Activated CD8-positive, alpha-beta memory T cell treated with anti-CD3 and anti-CD28 coated beads, Interleukin-2, amount 50 U/mL, for 4 hours (primary cell): ENCODE results near the gene PTPN6.
A peak's percentile ranks its signal among the peaks of the same experiment; 100 is the strongest.

ENCODE experiments used
- DNase-seq: peaks from one replicate; pipeline ENCODE4 v3.0.0-alpha.2; 2020

The PTPN6 gene

GRCh38 chr12:6957151-6957701 is 6.1 kb downstream of the PTPN6 start:
- DNase-seq, result no peak

GRCh38 chr12:6957741-6958608 is 6.8 kb downstream of the PTPN6 start:
- DNase-seq, result peak; percentile 42

- DNase-seq, result no peak
Measured at GRCh38 chr12:6958609-6959057, 7.5 kb downstream of the PTPN6 start.

- peak; percentile 73 for DNase-seq
Measured at GRCh38 chr12:6959058-6959804, 8.1 kb downstream of the PTPN6 start.

DNA sequence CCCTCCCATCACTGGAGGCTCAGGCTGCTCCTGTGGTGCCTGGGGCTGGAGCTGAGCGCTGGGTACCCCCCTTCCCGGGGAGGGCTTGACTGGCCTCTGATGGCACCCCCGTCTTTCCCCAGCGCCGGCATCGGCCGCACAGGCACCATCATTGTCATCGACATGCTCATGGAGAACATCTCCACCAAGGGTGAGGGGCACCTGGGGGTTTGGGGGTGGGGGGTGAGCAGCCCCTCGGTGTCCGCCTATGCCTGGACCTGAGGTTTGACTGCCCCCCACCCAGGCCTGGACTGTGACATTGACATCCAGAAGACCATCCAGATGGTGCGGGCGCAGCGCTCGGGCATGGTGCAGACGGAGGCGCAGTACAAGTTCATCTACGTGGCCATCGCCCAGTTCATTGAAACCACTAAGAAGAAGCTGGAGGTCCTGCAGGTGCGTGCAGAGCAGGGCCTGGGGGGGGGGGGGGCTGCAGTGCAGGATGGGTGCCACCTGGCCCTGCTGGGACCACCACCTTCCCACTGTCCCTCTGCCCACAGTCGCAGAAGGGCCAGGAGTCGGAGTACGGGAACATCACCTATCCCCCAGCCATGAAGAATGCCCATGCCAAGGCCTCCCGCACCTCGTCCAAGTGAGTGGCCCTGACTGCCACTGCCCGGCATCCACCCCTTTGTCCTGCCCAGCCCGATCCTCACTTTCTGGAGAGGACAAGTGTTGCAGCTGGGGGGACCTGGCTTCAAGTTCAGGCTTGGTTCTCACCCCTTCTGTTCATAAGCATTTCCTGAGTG is 8.8 kb downstream of the PTPN6 start:
- DNase-seq, result no peak

DNA sequence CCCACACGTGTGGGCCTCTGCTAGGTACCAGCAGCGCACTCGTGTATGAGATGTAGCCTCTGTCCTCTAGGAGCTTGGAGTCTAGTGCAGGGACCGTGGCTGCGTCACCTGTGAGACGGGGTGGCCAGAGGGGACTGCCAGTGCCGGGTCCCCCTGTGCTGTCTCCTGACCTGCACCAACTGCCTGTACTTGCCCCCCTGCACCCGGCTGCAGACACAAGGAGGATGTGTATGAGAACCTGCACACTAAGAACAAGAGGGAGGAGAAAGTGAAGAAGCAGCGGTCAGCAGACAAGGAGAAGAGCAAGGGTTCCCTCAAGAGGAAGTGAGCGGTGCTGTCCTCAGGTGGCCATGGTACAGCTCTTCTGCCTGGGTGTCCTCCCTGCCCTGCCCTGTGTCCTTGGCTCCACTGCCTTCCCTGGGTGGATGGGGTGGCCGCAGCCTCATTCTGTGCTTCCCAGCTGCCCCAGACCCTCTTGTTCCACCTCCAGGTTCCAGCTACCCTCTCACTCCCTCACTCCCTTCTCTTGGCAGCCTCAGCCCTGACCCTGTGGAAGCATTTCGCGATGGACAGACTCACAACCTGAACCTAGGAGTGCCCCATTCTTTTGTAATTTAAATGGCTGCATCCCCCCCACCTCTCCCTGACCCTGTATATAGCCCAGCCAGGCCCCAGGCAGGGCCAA is 9.6 kb downstream of the PTPN6 start:
- DNase-seq, result no peak

DNA sequence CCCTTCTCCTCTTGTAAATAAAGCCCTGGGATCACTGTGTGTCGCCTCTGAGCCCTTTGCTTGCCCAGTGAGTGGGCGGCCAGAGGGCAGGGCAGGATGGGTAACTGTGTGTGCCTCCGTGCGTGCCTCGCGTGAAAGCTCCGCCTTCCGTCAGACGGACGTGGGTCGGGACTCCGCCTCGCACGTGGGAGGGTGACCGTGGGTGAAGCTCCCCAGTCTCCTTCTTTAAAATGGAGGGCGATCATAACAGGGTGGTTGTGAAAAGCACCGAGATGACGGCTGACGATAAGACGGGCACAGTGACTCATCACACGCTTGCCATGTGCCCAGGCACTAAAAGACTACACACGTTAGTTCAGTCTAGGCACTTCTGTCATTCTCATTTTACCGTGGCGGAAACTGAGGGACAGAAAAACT is 10.1 kb downstream of the PTPN6 start:
- DNase-seq, result peak; percentile 97

DNA sequence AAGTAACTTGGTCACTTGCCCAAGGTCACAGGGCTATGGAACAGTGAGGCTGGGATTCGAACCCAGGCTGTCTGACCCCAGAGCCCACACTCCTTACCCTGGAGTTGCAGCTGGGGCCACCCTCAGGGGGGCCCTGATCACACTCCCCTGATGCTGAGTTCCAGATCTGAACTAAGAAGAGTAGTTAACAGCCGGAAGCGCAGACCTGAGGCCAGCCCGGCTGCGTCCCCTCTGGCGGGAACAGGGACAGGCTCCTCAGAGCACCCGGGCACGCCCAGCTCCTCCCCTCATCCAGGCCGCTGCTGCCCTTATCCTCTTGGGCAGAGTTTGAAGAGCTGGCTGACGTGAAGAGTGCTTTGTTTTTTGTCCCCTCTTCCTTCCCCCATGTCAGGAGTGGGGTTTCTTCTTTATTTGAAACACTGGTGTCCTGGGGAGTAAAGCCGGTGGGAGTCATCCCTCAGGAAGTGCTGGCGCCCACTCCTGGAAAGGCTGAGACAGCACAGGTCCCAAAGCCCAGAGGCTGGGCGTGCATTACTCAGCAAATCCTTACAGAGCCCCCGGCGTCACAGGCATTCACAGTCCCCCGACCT is 10.6 kb downstream of the PTPN6 start:
- DNase-seq, result peak; percentile 49

DNA sequence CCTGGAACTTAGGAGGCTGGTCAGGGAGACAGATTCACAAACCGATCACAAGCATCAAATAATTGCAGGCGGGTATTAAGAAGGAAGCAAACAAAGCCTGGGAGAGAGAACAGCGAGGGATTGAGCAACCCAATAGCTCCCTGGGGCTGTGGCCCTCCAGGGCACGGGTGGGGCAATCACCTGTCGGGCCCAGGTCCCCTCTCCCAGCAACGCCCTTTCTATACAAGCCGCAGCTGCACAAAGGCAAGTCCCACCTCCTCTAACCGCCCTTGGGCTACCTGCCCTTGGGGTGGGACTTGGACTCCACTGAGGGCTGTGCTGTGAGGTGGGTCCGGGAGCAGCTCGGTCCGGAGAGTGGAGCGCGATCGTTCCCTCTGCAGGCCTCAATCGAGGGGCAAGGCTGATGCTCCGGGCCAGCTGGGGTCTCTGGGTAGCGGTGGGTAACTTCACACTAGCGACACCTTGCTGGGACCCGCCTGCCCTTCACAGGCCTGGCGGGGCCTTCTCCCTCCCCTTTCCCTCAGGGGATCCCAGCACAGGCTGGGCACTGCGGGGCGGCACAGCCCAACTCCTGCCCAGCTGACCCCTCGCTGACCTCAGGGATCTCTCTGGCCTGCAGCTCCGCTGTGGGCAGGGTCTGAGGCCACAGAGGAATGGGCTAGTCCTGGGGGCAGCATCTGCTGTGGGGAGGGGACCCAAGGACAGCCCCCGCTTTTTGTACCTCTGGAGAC is 11.3 kb downstream of the PTPN6 start:
- no peak for DNase-seq

GRCh38 chr12:6963016-6963731 is 12.0 kb downstream of the PTPN6 start:
- no peak for DNase-seq

DNA sequence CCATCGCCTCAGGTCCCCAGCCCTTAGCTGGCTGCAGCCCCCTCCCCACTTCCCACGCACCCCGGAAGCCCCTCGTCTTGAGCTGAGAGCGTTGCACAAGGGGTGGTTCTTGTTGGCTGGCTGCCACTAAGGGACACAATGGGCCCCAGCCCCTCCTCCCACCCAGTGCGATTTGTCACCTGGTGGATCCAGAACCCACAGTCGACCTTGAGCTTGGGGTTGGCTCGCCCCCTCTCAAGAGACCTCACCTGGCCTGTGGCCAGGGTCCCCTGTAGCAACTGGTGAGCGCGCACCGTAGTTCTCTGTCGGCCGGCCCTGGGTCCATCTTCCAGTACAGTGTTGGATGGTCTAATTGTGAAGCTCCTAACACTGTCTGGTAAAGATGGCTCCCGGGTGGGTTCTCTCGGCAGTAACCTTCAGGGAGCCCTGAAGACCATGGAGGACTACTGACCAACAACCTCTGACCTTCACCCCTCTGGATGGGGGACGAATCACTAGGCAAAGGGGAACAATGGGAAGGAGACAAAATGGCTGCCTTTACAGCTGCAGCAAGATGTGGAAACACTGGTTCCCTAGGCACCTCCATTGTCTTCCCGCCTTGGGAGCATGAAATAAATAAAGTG is 12.7 kb downstream of the PTPN6 start:
- no peak for DNase-seq

DNA sequence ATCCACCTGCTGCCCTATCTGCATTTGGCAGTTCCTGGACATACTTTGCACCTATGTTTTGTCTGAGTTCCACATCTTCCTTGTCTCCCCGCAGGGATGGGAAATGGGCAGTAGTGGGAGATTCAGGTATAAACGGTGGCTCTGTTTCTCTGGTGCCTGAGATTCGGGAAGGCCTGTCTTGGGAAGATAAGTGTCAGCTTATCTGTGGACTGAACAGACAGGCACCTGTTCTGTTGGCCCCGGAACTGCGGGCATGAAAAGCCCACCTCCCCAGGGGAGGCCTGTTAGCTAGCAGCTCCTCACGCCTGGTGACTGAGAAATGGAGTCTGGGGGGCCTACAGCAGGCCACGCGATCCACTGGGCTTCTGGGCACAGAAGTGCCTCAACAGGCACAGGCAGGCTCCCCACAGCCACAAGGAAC is 13.5 kb downstream of the PTPN6 start:
- DNase-seq, result no peak

DNA sequence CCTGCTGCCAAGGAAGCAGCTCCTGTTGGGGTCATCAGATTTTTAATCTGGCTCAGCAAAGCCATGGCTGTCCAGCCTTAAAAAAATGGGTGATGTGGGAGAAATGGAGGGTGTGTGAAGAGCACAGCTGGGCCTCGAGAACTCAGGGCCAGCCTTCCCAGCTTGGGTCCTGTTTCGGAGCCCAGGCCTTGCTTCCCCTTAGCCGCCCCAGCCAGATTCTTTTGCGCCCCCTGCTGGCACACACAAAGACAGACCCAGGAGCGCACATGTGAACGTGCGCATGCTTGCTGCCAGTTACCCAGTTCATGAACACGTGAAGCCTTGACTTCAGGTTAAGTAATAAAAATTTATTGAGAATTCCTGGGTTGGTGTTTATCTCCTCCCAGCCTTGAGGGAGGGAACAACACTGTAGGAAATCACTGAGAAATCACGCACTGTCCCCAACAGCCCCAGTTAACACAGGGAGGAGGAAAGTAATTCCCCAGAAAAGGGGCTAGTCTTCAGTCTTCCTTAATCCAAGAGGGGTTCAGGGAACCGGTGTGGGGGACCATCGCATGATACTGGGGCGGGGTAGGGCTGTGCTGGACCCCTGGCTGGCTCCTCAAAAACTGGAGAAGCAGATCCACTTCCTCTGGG is 14.0 kb downstream of the PTPN6 start:
- DNase-seq, result peak; percentile 89

DNA sequence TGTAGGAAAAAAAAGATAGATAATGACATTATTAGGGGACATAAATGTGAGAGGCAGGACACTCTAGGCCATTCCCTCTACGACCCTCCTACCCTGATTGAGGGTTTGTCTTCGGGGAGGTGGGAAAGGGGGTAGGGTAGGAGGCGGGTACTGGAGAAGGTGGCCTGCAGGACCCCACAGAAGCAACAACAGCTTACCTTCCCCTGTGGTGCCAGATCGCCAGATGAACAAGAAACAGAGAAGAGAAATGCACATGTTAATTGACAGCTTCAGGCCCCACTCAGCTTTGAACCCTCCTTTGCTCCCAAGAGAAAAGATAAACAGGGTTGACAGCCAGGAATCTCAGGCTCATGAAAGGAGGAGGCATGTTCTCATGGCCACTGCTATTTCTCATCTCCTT is 14.6 kb downstream of the PTPN6 start:
- no peak for DNase-seq

DNA sequence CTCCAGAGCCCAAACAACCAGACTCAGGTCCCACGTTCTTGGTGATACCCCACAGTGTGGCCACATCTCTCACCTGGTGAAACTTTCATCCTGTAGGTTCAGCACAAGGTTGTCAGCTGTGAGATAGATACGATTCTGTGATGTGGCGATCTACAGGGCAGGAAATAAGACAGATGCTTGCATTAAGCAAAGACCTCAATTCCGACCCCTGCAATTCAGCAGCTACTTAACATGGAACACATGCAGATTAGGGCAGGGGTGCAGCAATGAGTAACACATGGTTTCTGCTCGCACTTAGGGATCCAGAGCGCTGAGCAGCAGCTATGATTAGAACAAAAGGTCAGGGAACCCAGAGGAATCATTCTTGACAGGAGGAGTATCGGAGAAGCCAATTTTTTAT is 15.2 kb downstream of the PTPN6 start:
- no peak for DNase-seq

DNA sequence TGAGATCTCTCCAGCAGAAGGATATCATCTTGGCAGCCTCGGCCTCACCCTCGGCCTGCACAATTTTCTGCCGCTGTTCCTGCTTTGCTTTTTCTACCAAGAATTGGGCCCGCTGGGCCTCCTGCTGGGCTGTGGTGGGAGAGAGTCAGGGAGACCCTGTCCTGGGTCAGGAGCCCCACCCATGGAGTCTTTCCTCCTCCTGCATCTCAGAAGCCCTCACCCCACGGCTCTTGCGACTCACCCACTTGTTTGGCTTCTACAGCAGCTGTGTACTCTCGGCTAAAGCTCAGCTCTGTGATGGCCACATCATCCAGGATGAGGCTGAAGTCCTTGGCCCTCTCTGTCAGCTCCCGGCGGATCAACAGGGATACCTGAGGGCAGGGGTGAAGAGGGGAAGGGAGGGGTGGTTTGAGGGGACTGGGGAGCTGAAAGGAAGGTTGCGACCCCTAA is 16.5 kb downstream of the PTPN6 start:
- DNase-seq, result no peak

DNA sequence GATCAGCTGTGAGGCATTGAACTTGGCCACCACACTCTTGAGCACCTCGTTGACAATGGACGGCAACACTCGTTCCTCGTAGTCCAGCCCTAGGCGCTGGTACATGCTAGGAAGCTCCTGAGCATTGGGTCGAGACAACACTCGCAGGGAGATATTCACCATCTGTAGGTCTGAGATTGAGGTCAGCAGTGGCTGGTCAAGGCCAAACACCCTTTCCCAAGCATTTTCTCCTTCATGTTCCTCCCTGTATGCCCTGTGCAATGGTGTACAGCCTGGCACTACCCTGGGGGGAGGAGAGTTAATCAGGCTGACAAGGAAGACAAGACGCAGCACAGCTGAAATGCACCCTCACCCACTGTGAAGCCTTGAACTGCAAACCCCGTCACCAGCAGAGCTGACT is 17.3 kb downstream of the PTPN6 start:
- no peak for DNase-seq

DNA sequence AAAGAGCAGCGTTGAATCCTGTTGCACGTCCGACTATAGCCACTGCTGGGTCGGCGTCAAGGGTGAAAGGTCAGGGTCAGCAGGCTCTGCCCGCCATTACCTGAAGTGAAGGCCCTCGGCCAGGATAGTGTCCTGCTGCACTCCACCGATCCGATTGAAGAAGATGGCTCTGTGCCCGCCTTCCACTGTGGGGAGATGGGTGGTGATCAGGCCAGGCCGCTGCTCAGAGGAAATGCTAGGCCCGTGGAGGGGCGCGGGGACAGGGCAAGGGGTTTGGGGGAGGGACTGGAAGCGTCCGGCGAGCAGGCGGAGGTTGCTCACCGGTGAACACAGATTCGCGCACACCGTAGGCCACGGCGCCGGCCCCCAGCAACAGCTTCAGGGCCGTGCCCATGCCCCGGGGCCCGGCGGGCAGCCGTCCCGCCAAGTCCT is 19.0 kb downstream of the PTPN6 start:
- DNase-seq, result no peak

DNA sequence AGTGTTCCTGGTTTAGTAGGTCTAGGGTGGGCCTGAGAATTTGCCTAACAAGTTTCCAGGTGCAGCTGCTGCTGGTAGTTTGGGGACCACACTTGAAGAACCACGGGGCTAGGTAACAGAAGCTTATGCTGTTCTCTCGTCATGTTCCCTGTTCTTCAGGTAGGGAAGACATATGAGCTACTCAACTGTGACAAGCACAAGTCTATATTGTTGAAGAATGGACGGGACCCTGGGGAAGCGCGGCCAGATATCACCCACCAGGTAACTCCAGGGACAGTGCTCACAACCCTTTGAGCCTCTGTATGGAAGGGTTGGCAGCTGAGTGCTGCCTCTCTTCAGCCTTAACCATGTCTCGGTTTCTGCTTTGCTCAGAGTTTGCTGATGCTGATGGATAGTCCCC is 23.0 kb downstream of the PTPN6 start:
- no peak for DNase-seq
